HG02885 (cell line): ENCODE data around the gene CFAP251.

Source experiments
- ATAC-seq: cut with Tn5 transposase; IDR thresholded peaks from one replicate; pipeline ENCODE4 v1.9.1; 2021; ENCODE audit warnings: mild to moderate bottlenecking; ENCODE audit not compliant: unreplicated experiment, poor library complexity

Gene CFAP251

GRCh38 chr12:121942145-121942718 is 23.8 kb downstream of the CFAP251 start:
- no peak for ATAC-seq

GRCh38 chr12:121943926-121944325 is 25.5 kb downstream of the CFAP251 start:
- no peak for ATAC-seq

- ATAC-seq, result no peak
Observed at GRCh38 chr12:121946313-121947025, 28.1 kb downstream of the CFAP251 start.

GRCh38 chr12:121947981-121948380 is 29.6 kb downstream of the CFAP251 start:
- no peak for ATAC-seq

- no peak for ATAC-seq
Observed at GRCh38 chr12:121949648-121950397, 31.4 kb downstream of the CFAP251 start.

GRCh38 chr12:121953117-121953692 is 34.8 kb downstream of the CFAP251 start:
- no peak for ATAC-seq

- no peak for ATAC-seq
Observed at GRCh38 chr12:121953695-121954094, 35.3 kb downstream of the CFAP251 start.

GRCh38 chr12:121955258-121956237 is 37.2 kb downstream of the CFAP251 start:
- ATAC-seq, result no peak

- no peak for ATAC-seq
Observed at GRCh38 chr12:121957861-121958515, 39.6 kb downstream of the CFAP251 start.

GRCh38 chr12:121958541-121959240 is 40.3 kb downstream of the CFAP251 start:
- ATAC-seq, result no peak

- no peak for ATAC-seq
Observed at GRCh38 chr12:121960541-121960940, 42.1 kb downstream of the CFAP251 start.

- ATAC-seq, result no peak
Observed at GRCh38 chr12:121961195-121961879, 42.9 kb downstream of the CFAP251 start.

- no peak for ATAC-seq
Observed at GRCh38 chr12:121963341-121964018, 45.1 kb downstream of the CFAP251 start.

- no peak for ATAC-seq
Observed at GRCh38 chr12:121964813-121965643, 46.6 kb downstream of the CFAP251 start.

GRCh38 chr12:121966959-121967358 is 48.6 kb downstream of the CFAP251 start:
- ATAC-seq, result no peak

- no peak for ATAC-seq
Observed at GRCh38 chr12:121968876-121969275, 50.5 kb downstream of the CFAP251 start.

- no peak for ATAC-seq
Observed at GRCh38 chr12:121969726-121970125, 51.3 kb downstream of the CFAP251 start.
